Measurements from ENCODE around the gene C16orf90.
"Not testable (repeated sequence)": the region's sequence is repeated elsewhere in the genome, so short reads cannot be mapped to it uniquely, and the experiment has no call there.

C16orf90 gene

GRCh38 chr16:3495176-3495575 lies at the start of gene C16orf90:
Gene C16orf90, minus strand, starts transcription at chr16:3495489. Its CDS starts 68 bp downstream, at chr16:3495421.
- DNase-seq (ENCODE audit: low read depth, low spot score): no peak

GRCh38 chr16:3542601-3543373 lies 47.5 kb upstream of the C16orf90 start:
- no peak for DNase-seq (ENCODE audit: low read depth, low spot score)

- DNase-seq (ENCODE audit: low read depth, low spot score): no peak
Observed at GRCh38 chr16:3541527-3542155, 46.4 kb upstream of the C16orf90 start.

GRCh38 chr16:3538222-3538621 lies 42.9 kb upstream of the C16orf90 start:
- DNase-seq (ENCODE audit: low read depth, low spot score): no peak

- no peak for DNase-seq (ENCODE audit: low read depth, low spot score)
Observed at GRCh38 chr16:3536851-3537250, 41.6 kb upstream of the C16orf90 start.

- no peak for DNase-seq (ENCODE audit: low read depth, low spot score)
Observed at GRCh38 chr16:3536271-3536731, 41.0 kb upstream of the C16orf90 start.

- DNase-seq (ENCODE audit: low read depth, low spot score): no peak
Observed at GRCh38 chr16:3534126-3534525, 38.8 kb upstream of the C16orf90 start.

- no peak for DNase-seq (ENCODE audit: low read depth, low spot score)
Observed at GRCh38 chr16:3532741-3533140, 37.5 kb upstream of the C16orf90 start.

GRCh38 chr16:3530371-3530914 lies 35.2 kb upstream of the C16orf90 start:
- no peak for DNase-seq (ENCODE audit: low read depth, low spot score)

- no peak for DNase-seq (ENCODE audit: low read depth, low spot score)
Observed at GRCh38 chr16:3529175-3529574, 33.9 kb upstream of the C16orf90 start.

- no peak for DNase-seq (ENCODE audit: low read depth, low spot score)
Observed at GRCh38 chr16:3528406-3528805, 33.1 kb upstream of the C16orf90 start.

- not testable (repeated sequence) for DNase-seq (ENCODE audit: low read depth, low spot score)
Observed at GRCh38 chr16:3527216-3527829, 32.0 kb upstream of the C16orf90 start.

GRCh38 chr16:3525951-3526350 lies 30.7 kb upstream of the C16orf90 start:
- no peak for DNase-seq (ENCODE audit: low read depth, low spot score)

- DNase-seq (ENCODE audit: low read depth, low spot score): no peak
Observed at GRCh38 chr16:3523281-3523680, 28.0 kb upstream of the C16orf90 start.

GRCh38 chr16:3520841-3521240 lies 25.6 kb upstream of the C16orf90 start:
- no peak for DNase-seq (ENCODE audit: low read depth, low spot score)

- no peak for DNase-seq (ENCODE audit: low read depth, low spot score)
Observed at GRCh38 chr16:3520413-3520812, 25.1 kb upstream of the C16orf90 start.

GRCh38 chr16:3519581-3519980 lies 24.3 kb upstream of the C16orf90 start:
- no peak for DNase-seq (ENCODE audit: low read depth, low spot score)

- DNase-seq (ENCODE audit: low read depth, low spot score): no peak
Observed at GRCh38 chr16:3518986-3519348, 23.7 kb upstream of the C16orf90 start.

- DNase-seq (ENCODE audit: low read depth, low spot score): no peak
Observed at GRCh38 chr16:3518292-3518985, 23.1 kb upstream of the C16orf90 start.

GRCh38 chr16:3515897-3516296 lies 20.6 kb upstream of the C16orf90 start:
- DNase-seq (ENCODE audit: low read depth, low spot score): no peak

- DNase-seq (ENCODE audit: low read depth, low spot score): no peak
Observed at GRCh38 chr16:3514621-3515020, 19.3 kb upstream of the C16orf90 start.

Data from brain pericyte (primary cell).